Islet precursor cell (in vitro differentiated cells): Measurements from ENCODE around the gene OR2T8.

Source experiments
- DNase-seq: peaks from one replicate; pipeline ENCODE4 v3.0.0-alpha.2; 2018

OR2T8 gene

GRCh38 chr1:247919952-247920351, at the start of gene OR2T8:
TSS of gene OR2T8 (plus strand) at chr1:247920252. CDS start at chr1:247921018, 766 bp downstream.
- DNase-seq, result no peak

GRCh38 chr1:247883346-247883745, 36.7 kb upstream of the OR2T8 start:
- no peak for DNase-seq

GRCh38 chr1:247884797-247885413, 35.1 kb upstream of the OR2T8 start:
- DNase-seq, result no peak

GRCh38 chr1:247895163-247895637, 24.9 kb upstream of the OR2T8 start, which contains the start of gene OR2W3:
TSS of gene OR2W3 (plus strand) at chr1:247895587. CDS start at chr1:247895587, 0 bp downstream.
- no peak for DNase-seq

- DNase-seq, result no peak
Measured at GRCh38 chr1:247895976-247896375, 24.1 kb upstream of the OR2T8 start.

- no peak for DNase-seq
Measured at GRCh38 chr1:247904122-247904521, 15.9 kb upstream of the OR2T8 start.

GRCh38 chr1:247905181-247905580, 14.9 kb upstream of the OR2T8 start:
- no peak for DNase-seq

- no peak for DNase-seq
Measured at GRCh38 chr1:247905910-247906503, 14.0 kb upstream of the OR2T8 start.

GRCh38 chr1:247906504-247907047, 13.5 kb upstream of the OR2T8 start:
- DNase-seq, result no peak

- no peak for DNase-seq
Measured at GRCh38 chr1:247908766-247909165, 11.3 kb upstream of the OR2T8 start.

- DNase-seq, result no peak
Measured at GRCh38 chr1:247913786-247914185, 6.3 kb upstream of the OR2T8 start.

- no peak for DNase-seq
Measured at GRCh38 chr1:247914941-247915662, 5.0 kb upstream of the OR2T8 start.

- DNase-seq, result no peak
Measured at GRCh38 chr1:247923941-247924340, 3.9 kb downstream of the OR2T8 start.

GRCh38 chr1:247924868-247925267, 4.8 kb downstream of the OR2T8 start, which contains the start of gene OR2AJ1:
TSS of gene OR2AJ1 (plus strand) at chr1:247924889. CDS start at chr1:247933769, 8,880 bp downstream.
- no peak for DNase-seq

- DNase-seq, result no peak
Measured at GRCh38 chr1:247933989-247934388, 13.9 kb downstream of the OR2T8 start.

- DNase-seq, result no peak
Measured at GRCh38 chr1:247935781-247936180, 15.7 kb downstream of the OR2T8 start.

GRCh38 chr1:247936415-247936814, 16.4 kb downstream of the OR2T8 start:
- DNase-seq, result no peak

- DNase-seq, result peak; percentile 71
Measured at GRCh38 chr1:247936965-247937734, 17.1 kb downstream of the OR2T8 start.

GRCh38 chr1:247942624-247943023, 22.6 kb downstream of the OR2T8 start:
- no peak for DNase-seq

- DNase-seq, result no peak
Measured at GRCh38 chr1:247948558-247948957, 28.5 kb downstream of the OR2T8 start, which contains the start of gene OR2L8. TSS of gene OR2L8 (plus strand) at chr1:247948858. CDS start at chr1:247948858, 0 bp downstream.

GRCh38 chr1:247953408-247953807, 33.4 kb downstream of the OR2T8 start:
- DNase-seq, result no peak

GRCh38 chr1:247961791-247962190, 41.7 kb downstream of the OR2T8 start:
- DNase-seq, result no peak
